K562 treated with DMSO at 1 percent for 48 hours (cell line): ENCODE results near the gene NBPF20. TPM values are rescaled to one million over a fixed set of nuclear protein-coding genes. Genes with fewer than 3 reads are reported as not detected.

Experiments
- total RNA-seq: library from RNA; unstranded; fragments of 300-600 nt; gene quantifications from 2 replicates; pipeline ENCODE4 v1.2.3, GENCODE V29; 2022; ENCODE audit warnings: low replicate concordance; ENCODE audit errors: extremely low read depth

The NBPF20 gene
- not detected in 2 replicates for total RNA-seq

GRCh38 chr1:145425436-145426029 lies at the start of gene NBPF20:
TSS of gene NBPF20 (minus strand) at chr1:145425603. CDS start at chr1:145405272, 20,331 bp downstream.

Other genes with a start within 250 kb of the NBPF20 start
- gene PPIAL4D, start 183.4 kb downstream of the NBPF20 start, total RNA-seq: not detected in 2 replicates
- gene GPR89A, start 182.4 kb upstream of the NBPF20 start, total RNA-seq: not detected in 2 replicates